Non-pigmented ciliary epithelial cell (primary cell): ENCODE measurements around the gene TSC2.
"Not testable (repeated sequence)": the region's sequence is repeated elsewhere in the genome, so short reads cannot be mapped to it uniquely, and the experiment has no call there.

Experiments used
- DNase-seq: peaks from one replicate; pipeline ENCODE4 v3.0.0-alpha.2; 2010; ENCODE audit warnings: low read depth

Gene TSC2

DNA sequence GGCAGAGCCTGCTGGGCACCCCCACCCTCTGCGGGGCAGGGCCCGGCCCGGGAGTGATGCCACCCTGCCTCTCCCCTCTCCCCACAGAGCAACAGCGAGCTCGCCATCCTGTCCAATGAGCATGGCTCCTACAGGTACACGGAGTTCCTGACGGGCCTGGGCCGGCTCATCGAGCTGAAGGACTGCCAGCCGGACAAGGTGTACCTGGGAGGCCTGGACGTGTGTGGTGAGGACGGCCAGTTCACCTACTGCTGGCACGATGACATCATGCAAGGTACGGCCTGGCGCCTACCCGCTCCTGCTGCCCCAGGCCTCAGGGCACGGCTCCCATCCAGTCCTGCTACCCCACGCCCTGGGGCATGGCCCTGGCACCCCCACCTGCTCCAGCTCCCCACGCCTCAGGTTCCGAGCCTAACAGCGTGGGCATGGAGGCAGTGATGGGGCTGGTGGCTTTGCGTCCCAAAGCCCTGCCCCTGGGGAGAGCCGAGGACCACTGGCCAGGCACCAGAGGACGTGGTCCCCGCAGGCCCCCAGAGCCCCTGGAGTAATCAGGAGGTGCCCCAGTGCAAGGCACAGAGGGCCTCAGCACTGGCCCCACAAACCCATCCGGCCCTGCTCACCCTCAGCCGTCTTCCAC, 38.4 kb downstream of the TSC2 start:
- no peak for DNase-seq

DNA sequence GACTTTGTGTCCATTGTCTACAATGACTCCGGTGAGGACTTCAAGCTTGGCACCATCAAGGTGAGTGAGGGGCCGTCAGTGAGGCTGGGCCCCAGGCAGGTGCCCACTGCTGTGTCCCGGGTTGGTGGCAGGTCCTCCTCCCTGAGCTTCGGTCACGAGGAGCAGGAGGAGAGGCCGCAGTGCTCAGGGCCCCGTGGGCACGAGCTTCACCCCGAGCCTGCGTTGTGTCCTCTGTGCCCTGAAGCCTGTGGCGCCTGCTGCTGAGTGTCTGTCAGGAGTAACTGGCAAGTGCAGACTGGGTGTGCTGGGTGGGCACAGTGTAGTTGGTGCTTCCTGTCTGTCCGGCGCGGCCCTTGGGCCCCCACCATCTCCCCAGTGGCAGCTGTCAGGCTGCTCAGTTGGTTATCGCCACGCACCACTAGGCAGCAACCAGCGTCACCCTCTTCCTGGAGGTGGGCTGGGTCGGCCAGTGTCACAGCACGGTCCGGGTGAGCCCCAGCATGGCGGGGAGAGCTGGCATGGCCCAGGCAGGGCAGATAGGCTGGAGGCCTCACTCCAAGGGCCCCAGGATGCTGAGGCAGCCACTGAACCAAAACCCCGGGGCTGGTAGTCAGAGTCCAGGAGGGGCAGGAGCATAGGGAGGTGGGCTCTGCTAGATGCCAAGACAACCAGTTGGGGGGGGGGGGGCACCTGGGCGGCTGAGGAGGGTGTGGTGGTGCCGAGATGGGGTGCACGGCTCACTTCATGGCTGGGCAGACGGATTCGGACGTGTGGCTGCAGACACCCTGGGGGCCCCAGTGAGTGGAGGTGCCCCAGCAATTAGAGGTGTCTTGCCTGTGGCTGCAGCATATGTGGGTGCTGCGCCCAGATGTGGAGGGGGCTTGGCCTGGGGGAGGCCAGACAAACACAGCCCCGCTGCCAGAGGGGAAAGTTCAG, 39.3 kb downstream of the TSC2 start:
- no peak for DNase-seq

DNA sequence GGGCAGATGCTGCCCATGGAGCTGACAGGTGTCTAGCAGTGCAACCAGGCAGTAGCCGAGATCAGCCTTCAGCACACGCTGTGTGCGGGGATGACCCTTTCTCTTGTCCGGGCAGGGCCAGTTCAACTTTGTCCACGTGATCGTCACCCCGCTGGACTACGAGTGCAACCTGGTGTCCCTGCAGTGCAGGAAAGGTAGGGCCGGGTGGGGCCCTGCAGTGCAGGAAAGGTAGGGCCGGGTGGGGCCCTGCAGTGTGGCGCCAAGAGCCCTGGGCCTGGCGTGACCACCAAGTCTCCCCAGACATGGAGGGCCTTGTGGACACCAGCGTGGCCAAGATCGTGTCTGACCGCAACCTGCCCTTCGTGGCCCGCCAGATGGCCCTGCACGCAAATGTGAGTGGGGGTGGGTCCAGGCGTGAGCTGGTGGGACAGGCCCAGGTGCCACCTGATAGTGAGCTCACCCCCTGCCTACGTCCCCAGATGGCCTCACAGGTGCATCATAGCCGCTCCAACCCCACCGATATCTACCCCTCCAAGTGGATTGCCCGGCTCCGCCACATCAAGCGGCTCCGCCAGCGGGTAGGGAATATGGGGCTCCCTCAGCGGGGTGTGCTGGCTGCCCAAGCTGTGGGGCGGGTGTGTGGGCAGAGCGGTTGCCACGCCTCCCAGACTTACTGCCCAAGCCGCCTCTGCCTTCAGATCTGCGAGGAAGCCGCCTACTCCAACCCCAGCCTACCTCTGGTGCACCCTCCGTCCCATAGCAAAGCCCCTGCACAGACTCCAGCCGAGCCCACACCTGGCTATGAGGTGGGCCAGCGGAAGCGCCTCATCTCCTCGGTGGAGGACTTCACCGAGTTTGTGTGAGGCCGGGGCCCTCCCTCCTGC, 40.2 kb downstream of the TSC2 start:
- no peak for DNase-seq

DNA sequence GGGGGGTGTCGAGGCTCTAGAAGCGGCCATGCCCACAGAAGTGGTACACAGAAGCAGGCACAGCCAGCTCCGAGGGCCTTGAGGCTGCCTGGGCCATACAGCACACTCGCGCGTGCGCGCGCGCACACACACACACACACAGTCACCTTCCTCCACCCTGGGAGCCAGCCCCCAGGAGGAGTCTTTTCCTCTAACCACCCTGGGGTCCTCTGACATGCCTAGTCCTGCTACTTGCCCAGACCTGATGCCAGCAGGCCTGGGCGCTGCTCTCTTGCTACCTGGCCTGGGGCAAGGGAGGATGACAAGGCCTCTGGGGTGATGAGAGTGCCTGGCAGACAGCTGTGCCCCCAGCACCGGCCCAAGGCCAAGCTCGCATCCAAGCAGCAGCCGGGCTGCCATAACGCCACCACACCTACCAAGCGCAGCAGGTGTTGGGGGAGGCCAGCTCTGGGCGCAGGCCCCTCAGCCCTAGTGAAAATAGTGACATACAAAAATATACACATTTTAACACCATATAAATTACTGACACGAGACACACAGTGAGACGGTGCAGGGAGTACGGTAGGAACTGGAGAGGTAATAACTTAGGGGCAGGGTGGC, 41.1 kb downstream of the TSC2 start:
- no peak for DNase-seq

DNA sequence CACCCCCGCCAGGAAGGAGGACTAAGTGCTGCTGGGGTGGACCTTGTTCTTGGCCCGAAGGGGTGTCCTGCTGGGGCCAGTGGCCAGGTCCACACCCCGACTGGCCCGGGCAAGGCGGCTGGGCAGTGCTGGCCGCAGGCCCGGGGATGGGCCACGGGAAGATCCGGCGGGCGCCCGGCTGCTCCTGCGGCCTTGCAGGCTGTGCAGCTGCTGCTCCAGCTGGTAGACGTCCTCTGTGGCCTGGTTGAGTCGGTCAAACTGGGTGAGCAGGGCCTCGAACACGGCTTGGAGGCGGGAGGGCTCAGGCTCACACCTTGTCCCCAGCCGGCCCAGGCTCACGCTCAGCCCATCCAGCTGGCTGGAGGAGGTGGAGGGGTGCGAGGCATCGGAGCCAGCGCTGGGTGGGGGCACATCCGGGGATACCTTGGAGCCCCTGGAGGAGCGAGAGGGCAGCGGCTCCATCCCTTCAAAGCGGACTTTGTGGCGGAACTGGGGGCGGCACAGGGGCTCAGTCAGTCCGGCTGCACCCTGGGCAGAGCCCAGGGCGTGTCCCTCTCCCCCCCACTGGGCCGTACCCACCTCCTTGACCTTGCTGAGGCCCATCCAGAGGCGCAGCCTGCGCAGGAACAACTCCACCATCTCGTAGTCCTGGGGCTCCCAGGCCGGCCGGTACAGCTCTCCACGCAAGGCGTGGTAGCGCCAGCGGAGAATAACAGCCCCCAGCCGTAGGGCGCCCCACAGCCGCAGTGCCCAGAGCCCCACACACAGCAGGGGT, 42.1 kb downstream of the TSC2 start:
- DNase-seq, result no peak

DNA sequence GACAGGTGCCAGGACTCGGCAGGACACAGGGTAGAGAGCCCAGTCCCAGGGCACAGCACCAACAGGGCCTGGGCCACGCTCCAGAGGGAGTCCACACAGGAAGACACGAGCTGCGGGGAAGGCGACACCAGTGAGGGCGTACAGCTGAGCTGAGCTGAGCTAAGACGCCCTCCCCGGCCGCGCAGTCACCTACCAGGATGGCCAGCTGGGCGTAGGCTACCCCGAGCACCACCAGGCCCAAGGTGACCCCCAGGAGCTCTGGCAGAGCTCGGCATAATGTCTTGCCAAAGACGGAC, 42.6 kb downstream of the TSC2 start:
- no peak for DNase-seq

DNA sequence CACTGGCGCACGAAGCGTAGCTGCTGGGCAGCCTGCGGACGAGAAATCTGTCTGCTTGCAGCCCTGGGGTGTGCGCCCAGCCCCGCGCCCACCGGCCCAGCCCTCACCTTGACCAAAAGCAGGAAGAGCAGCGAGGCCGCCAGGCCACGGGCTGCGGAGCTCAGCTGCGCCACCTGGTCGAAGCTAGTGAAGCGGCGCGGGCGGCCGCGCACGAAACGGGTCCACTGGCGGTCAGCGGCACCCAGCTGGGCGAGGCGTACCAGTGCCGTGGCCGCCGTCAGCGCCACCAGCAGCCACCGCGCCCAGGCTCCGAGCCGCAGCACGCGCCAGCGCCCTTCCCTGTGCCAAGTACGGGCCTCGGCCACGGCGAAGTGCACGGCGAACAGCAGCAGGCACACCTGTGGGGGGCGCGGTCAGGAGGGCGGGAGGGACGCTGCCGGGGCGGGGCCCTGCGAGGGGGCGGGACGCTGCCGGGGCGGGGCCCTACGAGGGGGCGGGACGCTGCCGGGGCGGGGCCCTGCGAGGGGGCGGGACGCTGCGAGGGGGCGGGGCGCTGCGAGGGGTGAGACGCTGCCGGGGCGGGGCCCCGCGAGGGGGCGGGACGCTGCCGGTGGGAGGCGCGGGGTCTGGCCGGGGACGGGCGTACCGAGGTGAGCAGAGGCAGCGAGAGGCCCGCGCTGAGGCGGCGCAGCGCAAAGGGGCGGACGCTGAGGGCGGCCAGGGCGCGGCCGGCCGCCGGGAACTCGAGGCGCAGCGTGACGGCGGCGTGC, 43.2 kb downstream of the TSC2 start:
- DNase-seq, result no peak

DNA sequence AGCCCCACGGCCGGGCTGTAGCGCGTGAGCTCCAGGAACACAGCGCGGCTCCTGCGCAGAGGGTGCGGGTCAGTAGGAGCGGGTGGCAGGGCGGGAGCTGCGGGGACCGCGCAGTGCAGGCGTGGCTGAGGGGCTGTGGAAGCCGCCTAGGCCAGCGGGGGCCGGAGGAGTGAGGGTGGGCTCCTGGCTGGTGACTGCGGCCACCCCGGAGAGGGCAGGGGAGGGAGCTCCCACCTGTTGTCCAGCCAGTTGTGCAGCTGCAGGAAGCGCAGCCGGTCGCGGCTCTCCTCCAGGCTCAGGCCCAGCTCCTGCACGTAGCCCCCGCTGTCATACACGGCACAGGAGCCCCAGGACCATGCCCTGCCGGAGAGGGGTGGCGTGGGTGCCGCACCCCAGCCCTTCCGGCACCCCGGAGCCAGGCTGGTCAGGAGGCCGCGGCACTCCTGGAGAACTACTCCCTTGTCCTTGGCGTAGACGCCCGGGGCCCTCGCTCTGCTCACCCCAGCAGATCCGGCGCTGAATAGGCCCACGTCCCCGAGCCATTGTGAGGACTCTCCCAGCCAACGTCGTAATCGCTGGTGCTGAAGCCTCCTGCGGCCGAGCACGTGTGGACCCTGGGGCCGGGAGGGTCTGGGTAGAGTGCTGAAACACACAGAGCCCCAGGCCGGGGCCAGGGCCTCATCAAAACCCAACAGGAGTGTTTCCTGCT, 43.9 kb downstream of the TSC2 start:
- DNase-seq, result no peak

DNA sequence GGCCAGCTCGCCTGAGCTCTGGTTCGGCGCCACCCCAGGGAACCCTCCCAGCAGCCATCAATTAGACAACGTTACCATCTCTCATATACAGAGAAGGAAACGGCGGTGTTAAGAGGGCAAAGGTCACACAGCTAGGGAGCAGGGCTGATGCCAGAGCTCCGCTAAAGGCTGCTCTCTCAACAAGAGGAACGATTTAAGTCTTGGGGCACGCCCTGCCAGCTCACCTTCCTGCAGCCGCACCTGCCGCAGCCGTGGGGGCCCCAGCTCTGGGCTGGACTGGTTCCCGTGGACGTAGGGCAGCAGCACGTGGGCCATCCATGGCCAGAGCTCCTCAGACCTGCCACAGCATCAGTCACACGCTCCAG, 44.5 kb downstream of the TSC2 start:
- no peak for DNase-seq

DNA sequence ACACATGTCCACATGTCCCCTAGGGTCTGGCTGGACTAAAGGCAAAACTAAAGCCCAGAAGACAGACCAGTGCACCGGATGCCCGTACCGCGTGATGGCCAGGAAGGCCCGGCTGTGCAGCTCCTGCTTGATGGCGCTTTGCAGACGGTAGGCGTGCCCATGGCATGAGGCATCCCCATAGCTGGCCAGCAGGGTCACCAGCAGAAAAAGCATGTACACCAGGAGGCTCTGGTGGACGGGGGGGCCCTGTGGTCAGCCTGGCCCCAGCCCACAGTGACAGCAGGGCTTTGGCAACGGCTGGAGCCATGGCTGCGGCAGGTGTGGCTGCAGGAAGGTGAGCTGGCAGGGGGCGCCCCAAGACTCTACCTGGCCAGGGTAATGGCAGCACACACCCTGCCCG, 45.1 kb downstream of the TSC2 start:
- no peak for DNase-seq

DNA sequence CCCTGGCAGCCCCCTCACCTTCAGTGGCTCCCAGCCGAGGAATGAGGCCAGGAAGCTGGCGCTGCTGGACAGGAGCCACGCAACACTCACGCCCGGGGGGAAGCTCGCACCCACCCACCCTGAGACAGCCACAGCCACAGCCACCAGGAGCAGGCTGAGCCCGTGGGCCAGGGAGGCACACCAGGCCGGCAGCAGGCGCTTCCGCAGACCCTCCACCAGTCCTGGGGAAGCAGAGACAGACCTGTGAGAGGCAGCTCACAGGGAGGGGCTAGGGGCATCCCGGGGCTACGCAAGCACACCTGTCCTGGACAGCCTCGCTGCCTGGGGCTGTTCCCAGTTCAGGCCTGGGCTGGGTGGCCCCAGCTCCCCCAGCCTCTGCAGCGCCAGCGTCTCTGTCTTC, 46.0 kb downstream of the TSC2 start:
- no peak for DNase-seq

DNA sequence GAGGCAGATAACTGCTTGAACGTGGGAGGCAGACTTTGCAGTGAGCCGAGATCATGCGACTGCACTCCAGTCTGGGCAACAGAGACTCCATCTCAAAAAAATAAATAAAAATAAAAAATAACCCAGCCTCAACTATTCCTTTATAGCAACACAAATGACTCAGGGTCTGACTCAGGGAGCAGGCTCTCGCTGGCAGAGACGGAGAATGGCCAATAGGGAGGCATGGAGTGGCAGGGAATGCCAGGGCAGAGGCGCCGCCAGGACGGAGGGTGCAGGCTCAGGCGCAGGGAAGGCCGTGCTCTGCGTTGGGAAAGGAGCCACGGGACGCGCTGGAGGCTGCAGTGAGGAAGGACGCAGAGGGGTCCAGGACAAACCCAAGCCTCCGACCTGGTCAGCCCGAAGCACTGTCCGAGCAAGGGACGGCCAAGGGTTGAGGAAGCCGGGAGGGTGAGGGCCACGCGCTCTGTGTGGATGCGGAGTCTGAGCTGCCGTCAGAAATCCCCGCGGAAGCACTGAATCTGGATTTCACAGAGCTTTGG, 47.6 kb downstream of the TSC2 start:
- no peak for DNase-seq

DNA sequence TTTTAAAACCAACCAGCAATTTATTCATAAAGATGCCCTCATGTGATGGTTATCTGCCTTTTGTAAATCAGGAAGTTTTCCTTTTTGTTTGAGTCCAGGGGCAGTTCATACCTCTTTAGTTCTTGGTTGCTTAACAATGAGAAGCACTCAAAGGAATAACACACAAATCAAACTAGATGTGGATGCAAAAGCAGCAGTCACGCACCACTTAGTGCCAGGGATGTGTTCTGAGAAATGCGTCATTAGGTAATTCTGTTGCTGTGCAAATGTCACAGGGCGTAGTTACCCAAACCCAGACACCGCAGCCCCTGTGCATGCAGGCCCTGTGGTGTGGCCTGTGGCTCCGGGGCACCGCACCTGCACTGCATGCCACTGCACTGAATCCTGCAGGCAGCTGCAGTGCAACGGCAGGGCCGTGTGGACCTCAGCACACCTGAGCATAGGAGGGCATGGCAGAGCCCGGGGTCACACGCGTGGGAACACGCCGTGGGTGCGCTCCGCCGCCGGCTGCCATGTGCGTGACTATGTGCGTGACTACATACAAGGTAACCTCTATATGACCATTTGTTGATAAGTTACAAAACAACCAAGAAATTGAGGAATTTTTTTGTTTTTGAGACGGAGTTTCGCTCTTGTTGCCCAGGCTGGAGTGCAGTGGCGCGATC, 48.3 kb downstream of the TSC2 start:
- no peak for DNase-seq

DNA sequence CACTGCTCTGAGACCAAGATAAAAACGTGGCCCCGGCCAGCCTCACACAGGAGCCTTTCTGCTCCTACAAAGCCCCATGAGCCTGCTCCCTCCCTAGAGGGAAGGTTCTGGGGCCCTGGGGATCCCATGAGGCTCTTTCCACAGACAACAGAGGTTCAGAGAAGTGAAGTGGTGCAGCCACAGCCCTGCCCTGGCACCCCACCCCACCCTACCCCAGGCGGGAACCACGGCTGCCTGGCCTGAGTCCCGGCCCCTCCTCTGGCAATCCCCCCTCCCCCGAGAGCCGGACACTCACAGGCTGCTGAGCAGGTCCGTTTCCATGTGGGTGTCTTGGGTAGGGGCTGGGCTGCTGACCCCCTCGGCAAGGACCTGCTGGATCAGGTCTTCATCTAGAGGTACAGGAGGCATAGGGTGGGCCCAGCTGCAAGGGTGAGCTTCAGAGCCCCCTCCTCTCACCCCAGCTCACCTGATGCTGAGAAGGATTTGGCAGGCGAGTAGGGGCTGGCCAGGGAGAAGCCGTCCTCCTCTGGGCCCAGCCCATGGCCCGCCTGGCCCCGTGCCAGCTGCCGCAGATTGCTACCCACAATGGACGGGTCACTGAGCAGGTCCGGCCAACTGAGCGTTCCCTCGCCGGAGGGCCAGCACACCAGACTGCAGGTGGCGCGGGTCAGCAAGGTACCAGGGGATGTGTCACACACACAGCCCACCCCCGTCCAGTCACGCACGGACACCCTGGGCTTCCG, 49.2 kb downstream of the TSC2 start:
- DNase-seq, result no peak

DNA sequence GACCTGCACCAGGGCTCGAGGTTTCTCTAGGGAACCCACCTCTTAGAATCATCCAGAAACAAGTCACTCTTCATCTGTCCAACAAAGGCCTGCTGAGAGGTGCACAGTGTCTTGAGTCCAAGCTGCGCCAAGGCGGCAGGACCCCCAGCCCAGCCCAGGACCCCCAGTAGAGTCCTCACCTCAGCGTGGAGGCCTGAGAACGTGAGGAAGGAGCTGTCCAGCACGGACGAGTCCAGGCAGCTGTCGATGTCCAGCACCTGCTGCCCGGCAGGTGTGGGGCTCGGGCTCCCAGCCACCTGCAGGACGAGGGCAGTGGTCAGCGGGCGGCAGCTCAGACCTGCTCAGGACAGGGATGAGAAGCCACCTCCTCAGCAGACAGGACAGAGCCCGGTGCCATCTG, 49.9 kb downstream of the TSC2 start:
- not testable (repeated sequence) for DNase-seq

DNA sequence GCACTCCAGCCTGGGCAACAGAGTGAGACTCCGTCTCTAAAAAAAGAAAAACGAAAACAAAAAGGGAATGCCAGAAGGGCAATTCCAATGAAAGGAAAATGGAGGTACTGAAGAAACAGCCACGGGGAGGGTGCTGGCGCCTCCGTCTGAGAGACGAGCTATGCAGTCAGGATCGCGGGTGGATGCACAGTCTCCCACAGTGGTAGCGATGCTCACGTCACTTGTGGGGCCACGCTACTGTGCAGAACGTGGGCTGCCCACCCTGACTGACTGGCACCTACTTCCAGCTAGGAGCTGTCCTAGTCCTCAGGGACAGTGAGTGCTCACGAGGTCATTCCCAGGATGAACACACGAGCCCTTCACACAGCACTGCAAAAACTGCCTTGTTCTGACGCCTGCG, 53.8 kb downstream of the TSC2 start:
- DNase-seq, result not testable (repeated sequence)

DNA sequence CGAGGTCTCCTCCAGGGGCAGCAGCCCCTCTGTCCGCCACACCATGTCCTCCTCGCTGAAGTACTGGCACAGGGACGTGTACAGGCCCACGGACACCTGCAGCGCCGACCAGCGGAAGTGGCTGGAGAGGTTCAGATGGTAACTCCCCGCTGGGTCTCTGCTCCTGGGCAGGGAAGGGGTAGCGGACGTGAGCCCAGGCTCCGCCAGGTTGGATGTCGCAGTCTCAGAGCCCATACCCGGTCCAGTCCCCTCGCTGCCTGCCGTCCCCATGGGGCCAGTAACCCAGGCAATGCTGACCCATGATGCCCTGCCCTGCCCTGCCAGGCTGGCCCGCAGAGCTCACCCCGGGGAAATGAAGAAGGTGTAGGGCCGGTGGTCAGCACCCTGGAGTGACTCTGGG, 54.7 kb downstream of the TSC2 start:
- DNase-seq, result no peak

DNA sequence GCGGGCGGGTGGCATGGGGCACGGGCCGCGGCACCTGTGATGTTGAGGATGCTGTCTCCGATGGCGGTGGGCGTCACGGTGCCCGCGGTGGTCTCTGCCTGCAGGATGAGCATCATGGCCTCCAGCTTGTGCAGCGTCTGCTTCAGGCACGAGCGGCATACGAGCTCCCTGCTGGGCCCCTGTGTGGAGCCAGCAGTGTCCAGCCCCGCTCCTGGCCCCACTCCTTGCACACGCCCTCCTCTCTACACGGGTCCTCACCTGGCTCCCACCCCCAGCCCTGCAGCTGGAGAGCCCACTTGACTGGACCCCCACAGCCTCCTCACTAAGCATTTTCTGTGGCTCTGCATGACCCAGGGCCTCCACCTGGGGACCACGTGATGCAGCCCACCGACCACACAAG, 56.7 kb downstream of the TSC2 start:
- not testable (repeated sequence) for DNase-seq

DNA sequence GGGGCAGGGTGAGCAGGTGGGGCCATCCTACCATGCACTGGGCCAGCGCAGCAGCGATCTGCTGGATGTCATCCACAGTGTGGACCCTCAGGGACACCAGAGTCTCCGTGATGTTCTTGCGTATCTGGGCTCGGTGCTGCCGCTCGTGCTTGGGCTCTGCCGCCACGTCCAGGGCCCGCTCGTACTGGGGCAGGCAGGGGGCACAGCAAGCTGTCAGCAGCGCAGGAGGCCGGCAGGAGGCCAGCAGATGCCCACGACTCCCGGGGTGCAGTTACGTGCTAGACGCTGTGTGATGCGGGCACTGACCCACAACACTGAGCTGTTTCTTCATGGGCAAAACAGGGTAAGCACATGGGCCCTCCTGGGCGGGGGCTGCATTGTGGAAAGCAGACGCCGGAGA, 57.5 kb downstream of the TSC2 start:
- DNase-seq, result not testable (repeated sequence)
